Neuronal stem cell (in vitro differentiated cells): ENCODE data around the gene RC3H1.

Source experiments
- DNase-seq: peaks from one replicate; pipeline ENCODE4 v3.0.0-alpha.2; 2013; ENCODE audit warnings: low spot score
- H2AFZ ChIP-seq: one replicate; pipeline ENCODE4 v1.6.1; 2013; ENCODE audit warnings: mild to moderate bottlenecking, low read length, inconsistent platforms
- H2AK5ac ChIP-seq: 2 replicates; pipeline ENCODE4 v1.6.1; 2013; ENCODE audit warnings: low read depth, mild to moderate bottlenecking, inconsistent platforms, low read length, moderate library complexity, mixed read lengths
- H2BK120ac ChIP-seq: 2 replicates; pipeline ENCODE4 v1.6.1; 2013; ENCODE audit warnings: low read depth, mild to moderate bottlenecking, inconsistent platforms, low read length, moderate library complexity, mixed read lengths
- H2BK12ac ChIP-seq: one replicate; pipeline ENCODE4 v1.6.1; 2013; ENCODE audit warnings: low read length, inconsistent platforms
- H2BK15ac ChIP-seq: 2 replicates; pipeline ENCODE4 v1.6.1; 2013; ENCODE audit warnings: mild to moderate bottlenecking, low read length, inconsistent platforms, mixed read lengths
- H2BK5ac ChIP-seq: one replicate; pipeline ENCODE4 v1.6.1; 2013; ENCODE audit warnings: inconsistent platforms, mild to moderate bottlenecking, low read length, moderate library complexity
- H3K14ac ChIP-seq: one replicate; pipeline ENCODE4 v1.6.1; 2013; ENCODE audit warnings: low read length, inconsistent platforms
- H3K18ac ChIP-seq: 2 replicates; pipeline ENCODE4 v1.6.1; 2013; ENCODE audit warnings: low read length, inconsistent platforms
- H3K23ac ChIP-seq: 2 replicates; pipeline ENCODE4 v1.6.1; 2013; ENCODE audit warnings: low read depth, mild to moderate bottlenecking, mixed read lengths, low read length, inconsistent platforms; ENCODE audit not compliant: poor library complexity
- H3K27ac ChIP-seq: replicated peaks from 3 replicates; pipeline ENCODE4 v1.5.1; 2013; ENCODE audit warnings: low read length, inconsistent platforms
- H3K27me3 ChIP-seq, 3 experiments: 2 replicates each; pipeline ENCODE4 v1.6.1; 2013; ENCODE audit warnings: low read length in 3 of 3, mild to moderate bottlenecking in 2 of 3, inconsistent platforms in 1 of 3, low read depth in 1 of 3, mixed read lengths in 1 of 3, moderate library complexity in 1 of 3; ENCODE audit not compliant: control insufficient read depth in 3 of 3, insufficient read depth in 3 of 3
- H3K36me3 ChIP-seq, 2 donors: replicated peaks in 1 of 2; 2 replicates each; pipeline ENCODE4 v1.6.1; 2013; ENCODE audit warnings: low read length in 2 of 2; ENCODE audit not compliant: control insufficient read depth in 2 of 2, insufficient read depth in 2 of 2
- H3K4ac ChIP-seq: 2 replicates; pipeline ENCODE4 v1.6.1; 2013; ENCODE audit warnings: inconsistent platforms, mild to moderate bottlenecking, low read length, moderate library complexity
- H3K4me1 ChIP-seq, 2 donors: 1 replicate in 1 of 2; 2 replicates in 1 of 2; pipeline ENCODE4 v1.6.1; 2013; ENCODE audit warnings: low read length in 2 of 2, low read depth in 1 of 2; ENCODE audit not compliant: control insufficient read depth in 2 of 2, insufficient read depth in 1 of 2
- H3K4me2 ChIP-seq: one replicate; pipeline ENCODE4 v1.6.1; 2013; ENCODE audit warnings: mild to moderate bottlenecking, low read length, inconsistent platforms; ENCODE audit not compliant: insufficient read depth, poor library complexity, severe bottlenecking
- H3K4me3 ChIP-seq, 2 donors: 2 replicates each; pipeline ENCODE4 v1.5.1; 2013; ENCODE audit warnings: low read length in 2 of 2, mild to moderate bottlenecking in 2 of 2, inconsistent platforms in 1 of 2, moderate library complexity in 1 of 2
- H3K79me1 ChIP-seq: one replicate; pipeline ENCODE4 v1.6.1; 2013; ENCODE audit warnings: low read depth, mild to moderate bottlenecking, inconsistent platforms, low read length, moderate library complexity
- H3K9ac ChIP-seq: one replicate; pipeline ENCODE4 v1.6.1; 2013; ENCODE audit warnings: mild to moderate bottlenecking, low read depth, low read length, inconsistent platforms; ENCODE audit not compliant: poor library complexity
- H3K9me3 ChIP-seq, 2 donors: replicated peaks in 1 of 2; 2 replicates each; pipeline versions ENCODE3 to v1.6.1; 2013; ENCODE audit warnings: low read length in 2 of 2, mild to moderate bottlenecking in 2 of 2, inconsistent platforms in 1 of 2, low read depth in 1 of 2, mixed read lengths in 1 of 2, moderate library complexity in 1 of 2; ENCODE audit not compliant: control insufficient read depth in 2 of 2, insufficient read depth in 1 of 2
- H4K8ac ChIP-seq: one replicate; pipeline ENCODE4 v1.6.1; 2013; ENCODE audit warnings: low read depth, mild to moderate bottlenecking, inconsistent platforms, low read length, moderate library complexity
- H4K91ac ChIP-seq: one replicate; pipeline ENCODE4 v1.6.1; 2013; ENCODE audit warnings: low read length, low read depth, mild to moderate bottlenecking, inconsistent platforms; ENCODE audit not compliant: poor library complexity
- WGBS, 2 donors: extraction: QIAGEN DNeasy Blood & Tissue Kit; methylation state at CpG; one replicate each; pipeline ENCODE4 v1.1.7; 2013; ENCODE audit warnings: missing lambda C conversion rate in 2 of 2, mixed read lengths in 1 of 2; ENCODE audit not compliant: insufficient read length in 2 of 2, insufficient replicate concordance in 1 of 2; ENCODE audit errors: extremely low coverage in 2 of 2; 5-methylcytosine and 5-hydroxymethylcytosine counted together

Gene RC3H1

DNA sequence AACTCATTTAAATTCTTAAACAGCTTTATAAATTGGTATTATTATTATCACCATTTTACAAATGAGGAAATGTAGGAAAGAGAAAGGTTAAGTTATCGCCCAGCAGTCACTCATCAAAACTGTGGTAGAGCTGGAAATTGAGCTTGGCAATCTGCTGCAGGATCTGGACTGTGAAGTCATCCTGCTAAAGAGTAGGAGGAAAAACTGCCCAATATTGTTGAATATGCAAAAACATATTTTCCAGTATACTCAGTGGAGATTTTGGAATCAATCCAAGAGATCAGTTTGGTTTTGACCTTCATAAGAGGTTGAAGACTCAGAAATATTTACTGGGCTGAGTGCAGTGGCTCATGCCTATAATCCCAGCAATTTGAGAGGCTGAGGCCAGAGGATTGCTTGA, 16.9 kb upstream of the RC3H1 start:
- Histone ChIP-seq H3K79me1 (no peaks in the 10 kb centered on the region), H4K91ac (no peak overlapping the region), H3K23ac (no peak overlapping the region), H2AFZ (no peak overlapping the region), H2AK5ac (no peak overlapping the region), H3K4me3 (no peak overlapping the region), H3K4me2 (no peak overlapping the region), H2BK12ac (no peak overlapping the region), H3K18ac (no peak overlapping the region), H3K27me3 (peaks cover 0 to 5% (median 0%) of the 10 kb centered on the region in 3 experiments), H3K4me1 (no peaks in the 10 kb centered on the region), H3K9me3 (no peaks in the 10 kb centered on the region), H2BK5ac (no peak overlapping the region), H3K36me3 (no peaks in the 10 kb centered on the region), H4K8ac (no peak overlapping the region), H2BK15ac (no peak overlapping the region), H2BK120ac (no peak overlapping the region), H3K14ac (no peak overlapping the region), H3K9ac (no peak overlapping the region), H3K27ac (no peak overlapping the region), H3K4ac (no peak overlapping the region)
- no CpG with 5 or more reads among the region's 1 CpG for WGBS, 2 donors
- DNase-seq, result no peak

DNA sequence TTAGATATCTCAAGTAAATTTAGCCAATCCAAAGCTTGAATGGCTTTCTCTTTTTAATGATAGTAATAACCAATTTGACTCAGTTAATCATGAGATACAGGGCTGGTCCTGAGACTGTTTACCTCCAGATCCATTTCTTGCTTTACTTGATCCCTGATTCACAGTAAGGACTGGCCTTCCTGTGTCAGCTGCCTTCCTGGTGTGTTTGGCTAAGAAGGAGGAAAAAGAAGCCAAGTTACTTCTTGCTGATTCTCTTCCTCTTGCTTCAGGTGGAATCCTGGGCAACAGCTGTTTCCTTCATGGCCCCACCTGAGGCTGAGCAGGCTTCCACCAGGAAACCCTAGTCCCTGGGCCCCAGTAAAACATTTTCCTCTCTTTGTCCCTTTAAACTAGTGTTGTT, 14.6 kb upstream of the RC3H1 start:
- H3K18ac ChIP-seq, result no peak overlapping the region
- no peak overlapping the region for H3K27ac ChIP-seq
- DNase-seq, result no peak
- H3K4me1 ChIP-seq, result no peaks in the 10 kb centered on the region
- no peak overlapping the region for H4K91ac ChIP-seq
- no peak overlapping the region for H2BK12ac ChIP-seq
- no peak overlapping the region for H3K4me3 ChIP-seq
- H3K9ac ChIP-seq, result no peak overlapping the region
- no peaks in the 10 kb centered on the region for H3K9me3 ChIP-seq
- no peak overlapping the region for H3K14ac ChIP-seq
- H2AFZ ChIP-seq, result no peak overlapping the region
- H2BK120ac ChIP-seq, result no peak overlapping the region
- peaks cover 0 to 5% (median 0%) of the 10 kb centered on the region in 3 experiments for H3K27me3 ChIP-seq
- no peak overlapping the region for H2AK5ac ChIP-seq
- H3K79me1 ChIP-seq, result no peaks in the 10 kb centered on the region
- H4K8ac ChIP-seq, result no peak overlapping the region
- H3K23ac ChIP-seq, result no peak overlapping the region
- H3K4me2 ChIP-seq, result no peak overlapping the region
- no peaks in the 10 kb centered on the region for H3K36me3 ChIP-seq
- H2BK15ac ChIP-seq, result no peak overlapping the region
- no peak overlapping the region for H3K4ac ChIP-seq
- no peak overlapping the region for H2BK5ac ChIP-seq

DNA sequence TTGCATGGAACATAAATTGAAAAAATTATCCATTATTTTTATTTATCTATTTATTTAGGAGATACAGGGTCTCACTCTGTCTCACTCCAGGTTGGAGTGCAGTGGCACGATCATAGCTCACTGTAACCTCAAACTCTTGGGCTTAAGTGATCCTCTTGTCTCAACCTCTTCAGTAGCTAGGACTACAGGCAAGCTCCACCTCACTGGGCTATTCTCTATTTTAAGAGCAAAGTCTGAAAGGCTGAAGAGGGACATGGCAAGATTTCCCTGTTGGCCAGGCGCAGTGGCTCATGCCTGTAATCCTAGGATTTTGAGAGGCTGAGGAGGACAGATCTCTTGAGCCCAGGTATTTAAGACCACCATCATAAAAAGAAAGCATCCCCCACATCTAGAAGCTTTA, 14.0 kb upstream of the RC3H1 start:
- H3K9ac ChIP-seq, result no peak overlapping the region
- no peaks in the 10 kb centered on the region for H3K4me1 ChIP-seq
- H4K8ac ChIP-seq, result no peak overlapping the region
- no peak overlapping the region for H3K4me2 ChIP-seq
- H3K14ac ChIP-seq, result no peak overlapping the region
- H3K79me1 ChIP-seq, result no peaks in the 10 kb centered on the region
- no peak overlapping the region for H3K18ac ChIP-seq
- no peak overlapping the region for H3K23ac ChIP-seq
- H3K9me3 ChIP-seq, result no peaks in the 10 kb centered on the region
- H2BK12ac ChIP-seq, result no peak overlapping the region
- H4K91ac ChIP-seq, result no peak overlapping the region
- H2BK120ac ChIP-seq, result no peak overlapping the region
- no peak overlapping the region for H2AFZ ChIP-seq
- H2AK5ac ChIP-seq, result no peak overlapping the region
- WGBS, 2 donors, result no CpG with 5 or more reads among the region's 2 CpGs
- H3K4ac ChIP-seq, result no peak overlapping the region
- H3K36me3 ChIP-seq, result no peaks in the 10 kb centered on the region
- H3K4me3 ChIP-seq, result no peak overlapping the region
- H3K27me3 ChIP-seq, result peaks cover 0 to 8% (median 0%) of the 10 kb centered on the region in 3 experiments
- no peak overlapping the region for H2BK5ac ChIP-seq
- no peak overlapping the region for H2BK15ac ChIP-seq
- no peak for DNase-seq
- H3K27ac ChIP-seq, result no peak overlapping the region

DNA sequence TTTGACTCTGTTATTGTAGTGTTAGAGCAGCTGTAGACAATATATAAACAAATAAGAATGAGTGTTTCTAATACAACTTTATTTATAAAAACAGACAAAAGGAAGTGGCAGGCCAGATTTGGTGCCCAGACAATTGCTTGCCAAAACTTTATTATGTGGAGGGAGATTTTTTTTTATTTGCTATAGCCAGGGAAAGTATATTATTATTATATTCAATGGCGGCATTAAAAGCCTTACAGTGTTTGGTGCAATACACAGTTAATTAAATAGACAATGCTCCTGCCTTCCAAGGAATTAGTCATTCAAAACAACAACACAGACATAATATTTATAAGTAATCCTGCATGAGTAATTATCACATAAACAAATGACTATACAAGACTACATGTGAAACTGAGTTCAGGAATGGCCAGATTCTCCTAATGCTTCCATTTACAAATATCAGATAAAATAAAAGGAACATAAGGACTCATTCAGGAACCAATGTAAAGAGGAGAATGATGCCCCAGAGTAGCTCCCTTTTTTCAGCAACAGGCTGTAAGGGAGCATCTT, 10.6 kb upstream of the RC3H1 start:
- Histone ChIP-seq H3K23ac (no peak overlapping the region), H3K9ac (no peak overlapping the region), H3K36me3 (no peaks in the 10 kb centered on the region), H3K4me3 (no peak overlapping the region), H2BK5ac (no peak overlapping the region), H3K27ac (no peak overlapping the region), H2BK120ac (no peak overlapping the region), H3K18ac (no peak overlapping the region), H3K79me1 (no peaks in the 10 kb centered on the region), H2BK12ac (no peak overlapping the region), H3K27me3 (peaks cover 0 to 14% (median 0%) of the 10 kb centered on the region in 3 experiments), H3K4me1 (peaks cover 0 to 2% of the 10 kb centered on the region in 2 donors), H3K4ac (no peak overlapping the region), H2AK5ac (no peak overlapping the region), H2BK15ac (no peak overlapping the region), H4K91ac (no peak overlapping the region), H4K8ac (no peak overlapping the region), H2AFZ (no peak overlapping the region), H3K9me3 (no peaks in the 10 kb centered on the region), H3K14ac (no peak overlapping the region), H3K4me2 (no peak overlapping the region)
- no CpG with 5 or more reads among the region's 1 CpG for WGBS, 2 donors
- no peak for DNase-seq
